Endothelial cell (in vitro differentiated cells): Measurements from ENCODE around the gene CNIH1. TPM values are rescaled to one million over a fixed set of nuclear protein-coding genes. Genes with fewer than 3 reads are reported as not detected.
"Not testable (repeated sequence)": the region's sequence is repeated elsewhere in the genome, so short reads cannot be mapped to it uniquely, and the experiment has no call there.

ENCODE experiments used
- DNase-seq: peaks from one replicate; pipeline ENCODE4 v3.0.0; 2021; ENCODE audit warnings: low spot score
- H3K27ac Mint-ChIP-seq: one replicate; pipeline ENCODE4 v1.8.0; 2021; ENCODE audit warnings: mixed read lengths, inconsistent platforms; ENCODE audit not compliant: unreplicated experiment
- H3K27me3 Mint-ChIP-seq: one replicate; pipeline ENCODE4 v1.8.0; 2021; ENCODE audit warnings: mild to moderate bottlenecking, moderate library complexity, mixed read lengths, inconsistent platforms; ENCODE audit not compliant: unreplicated experiment
- H3K36me3 Mint-ChIP-seq: one replicate; pipeline ENCODE4 v1.8.0; 2021; ENCODE audit warnings: mild to moderate bottlenecking, low read depth, mixed read lengths, inconsistent platforms; ENCODE audit not compliant: unreplicated experiment
- H3K4me1 Mint-ChIP-seq: one replicate; pipeline ENCODE4 v1.8.0; 2021; ENCODE audit warnings: mild to moderate bottlenecking, mixed read lengths, inconsistent platforms; ENCODE audit not compliant: unreplicated experiment
- H3K4me3 Mint-ChIP-seq: one replicate; pipeline ENCODE4 v1.8.0; 2021; ENCODE audit warnings: mild to moderate bottlenecking, mixed read lengths, inconsistent platforms; ENCODE audit not compliant: unreplicated experiment
- H3K9me3 Mint-ChIP-seq: one replicate; pipeline ENCODE4 v1.8.0; 2021; ENCODE audit warnings: mixed read lengths, inconsistent platforms; ENCODE audit not compliant: unreplicated experiment
- CTCF ChIP-seq: fragments of 200-600 bp; sonication (generic); IDR thresholded peaks from one replicate; pipeline ENCODE4 v1.5.0; 2021; ENCODE audit warnings: antibody characterized with exemption; ENCODE audit not compliant: unreplicated experiment
- total RNA-seq: library from RNA; stranded (reverse); fragmentation: NEBNext Ultra II Directional; extraction: Animal tissue kit (Norgen Biotek cat#: 25700); gene quantifications from one replicate; pipeline ENCODE4 v1.2.1, GENCODE V29; 2021; ENCODE audit not compliant: unreplicated experiment

Gene CNIH1
- total RNA-seq, 1 donor from 2014 or later, result 87.8 TPM

GRCh38 chr14:54423991-54424390 lies 17.2 kb downstream of the CNIH1 start:
- Mint-ChIP-seq H3K27ac (no peak overlapping the region), H3K36me3 (peaks cover 5% of the 10 kb centered on the region), H3K9me3 (no peaks in the 10 kb centered on the region), H3K4me3 (no peak overlapping the region), H3K4me1 (peaks cover 4% of the 10 kb centered on the region), H3K27me3 (no peaks in the 10 kb centered on the region)
- TF ChIP-seq CTCF, result no peak
- DNase-seq, result no peak

GRCh38 chr14:54420478-54421142 lies 20.6 kb downstream of the CNIH1 start:
- DNase-seq, result peak; percentile 55
- Mint-ChIP-seq H3K4me1 (peaks cover 4% of the 10 kb centered on the region), H3K27me3 (no peaks in the 10 kb centered on the region), H3K9me3 (no peaks in the 10 kb centered on the region), H3K4me3 (no peak overlapping the region), H3K36me3 (no peaks in the 10 kb centered on the region), H3K27ac (peak overlapping the region; percentile 62)
- TF ChIP-seq CTCF, result peak; percentile 79

- Mint-ChIP-seq H3K36me3 (peaks cover 13% of the 10 kb centered on the region), H3K27me3 (peaks cover under 1% of the 10 kb centered on the region), H3K4me1 (no peaks in the 10 kb centered on the region), H3K27ac (no peak overlapping the region), H3K4me3 (no peak overlapping the region), H3K9me3 (no peaks in the 10 kb centered on the region)
- no peak for DNase-seq
- TF ChIP-seq CTCF, result no peak
These were observed 29.8 kb downstream of the CNIH1 start for GRCh38 chr14:54411371-54411770.

GRCh38 chr14:54410215-54410614 lies 31.0 kb downstream of the CNIH1 start:
- no peak for DNase-seq
- H3K36me3 Mint-ChIP-seq, result peaks cover 16% of the 10 kb centered on the region
- H3K27me3 Mint-ChIP-seq, result peaks cover 3% of the 10 kb centered on the region
- TF ChIP-seq CTCF, result no peak
- no peak overlapping the region for H3K4me3 Mint-ChIP-seq
- H3K9me3 Mint-ChIP-seq, result no peaks in the 10 kb centered on the region
- no peak overlapping the region for H3K27ac Mint-ChIP-seq
- no peaks in the 10 kb centered on the region for H3K4me1 Mint-ChIP-seq

- H3K4me1 Mint-ChIP-seq, H3K9me3 Mint-ChIP-seq, DNase-seq, H3K27me3 Mint-ChIP-seq, H3K27ac Mint-ChIP-seq, H3K4me3 Mint-ChIP-seq: not testable (repeated sequence)
- peaks cover 23% of the 10 kb centered on the region for H3K36me3 Mint-ChIP-seq
These were observed 37.7 kb downstream of the CNIH1 start for GRCh38 chr14:54403401-54404005.
